Sigmoid colon (tissue), 4 donors: ENCODE measurements around the gene C15orf61.

Experiments
- EP300 ChIP-seq, 4 donors: sonication (generic); formaldehyde crosslinking; IDR thresholded peaks; one replicate each; pipeline ENCODE4 v1.6.1; 2017; ENCODE audit warnings: antibody characterized with exemption in 4 of 4
- POLR2A ChIP-seq, 2 donors: fragments of 450-650 bp; IDR thresholded peaks; one replicate each; pipeline ENCODE4 v1.6.1; 2016; ENCODE audit warnings: antibody characterized with exemption in 2 of 2, mild to moderate bottlenecking in 2 of 2, moderate library complexity in 2 of 2
- POLR2AphosphoS5 ChIP-seq, 4 donors: sonication (generic); formaldehyde crosslinking; IDR thresholded peaks; one replicate each; pipeline ENCODE4 v1.6.1; 2017; ENCODE audit warnings: antibody characterized with exemption in 4 of 4
- TF ChIP-seq, protein P1 (sequence below), 4 experiments: fragments of 450-650 bp in 3 of 4; fragments of 200-600 bp in 1 of 4; IDR thresholded peaks; one replicate each; pipeline ENCODE4 v1.5.1; 2016 to 2019; ENCODE audit warnings: antibody characterized with exemption in 4 of 4, mild to moderate bottlenecking in 3 of 4, moderate library complexity in 2 of 4

DNA sequence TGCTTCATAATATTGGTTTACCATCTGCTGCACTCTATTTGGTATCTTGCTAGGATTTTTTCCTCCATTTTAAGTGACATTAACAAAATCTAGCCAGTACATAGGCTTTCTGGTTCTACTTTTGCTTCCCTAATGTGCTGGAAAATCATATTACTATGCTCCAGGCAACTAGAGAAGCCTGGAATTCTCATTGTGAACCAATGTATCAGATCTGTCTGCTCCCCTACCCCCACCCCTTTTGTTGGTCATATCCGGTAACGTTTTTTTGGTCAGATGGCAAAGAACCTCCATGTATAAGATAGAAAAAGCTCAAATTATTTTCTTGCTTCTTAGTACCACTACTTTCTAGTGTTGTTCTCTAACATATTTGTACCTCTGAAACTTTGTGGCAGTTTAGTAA is 38.6 kb downstream of the C15orf61 start:
- TF ChIP-seq EP300 (IDR thresholded peaks at IDR 0.05) (no peak), POLR2AphosphoS5 (IDR thresholded peaks at IDR 0.05) (no peak), POLR2A (IDR thresholded peaks at IDR 0.05) (no peak)
- TF ChIP-seq, protein P1, sequence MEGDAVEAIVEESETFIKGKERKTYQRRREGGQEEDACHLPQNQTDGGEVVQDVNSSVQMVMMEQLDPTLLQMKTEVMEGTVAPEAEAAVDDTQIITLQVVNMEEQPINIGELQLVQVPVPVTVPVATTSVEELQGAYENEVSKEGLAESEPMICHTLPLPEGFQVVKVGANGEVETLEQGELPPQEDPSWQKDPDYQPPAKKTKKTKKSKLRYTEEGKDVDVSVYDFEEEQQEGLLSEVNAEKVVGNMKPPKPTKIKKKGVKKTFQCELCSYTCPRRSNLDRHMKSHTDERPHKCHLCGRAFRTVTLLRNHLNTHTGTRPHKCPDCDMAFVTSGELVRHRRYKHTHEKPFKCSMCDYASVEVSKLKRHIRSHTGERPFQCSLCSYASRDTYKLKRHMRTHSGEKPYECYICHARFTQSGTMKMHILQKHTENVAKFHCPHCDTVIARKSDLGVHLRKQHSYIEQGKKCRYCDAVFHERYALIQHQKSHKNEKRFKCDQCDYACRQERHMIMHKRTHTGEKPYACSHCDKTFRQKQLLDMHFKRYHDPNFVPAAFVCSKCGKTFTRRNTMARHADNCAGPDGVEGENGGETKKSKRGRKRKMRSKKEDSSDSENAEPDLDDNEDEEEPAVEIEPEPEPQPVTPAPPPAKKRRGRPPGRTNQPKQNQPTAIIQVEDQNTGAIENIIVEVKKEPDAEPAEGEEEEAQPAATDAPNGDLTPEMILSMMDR (IDR thresholded peaks at IDR 0.05) = no peak
